ENCODE measurements around the gene TMEM167B. TPM values are rescaled to one million over a fixed set of nuclear protein-coding genes. Genes with fewer than 3 reads are reported as not detected.

The TMEM167B gene
- total and polyA plus RNA-seq, 2 of the 8 experiments (the other 6 are each of a cell fraction or from before 2014, with no cell fraction given): 3.6 to 14.8 TPM

DNA sequence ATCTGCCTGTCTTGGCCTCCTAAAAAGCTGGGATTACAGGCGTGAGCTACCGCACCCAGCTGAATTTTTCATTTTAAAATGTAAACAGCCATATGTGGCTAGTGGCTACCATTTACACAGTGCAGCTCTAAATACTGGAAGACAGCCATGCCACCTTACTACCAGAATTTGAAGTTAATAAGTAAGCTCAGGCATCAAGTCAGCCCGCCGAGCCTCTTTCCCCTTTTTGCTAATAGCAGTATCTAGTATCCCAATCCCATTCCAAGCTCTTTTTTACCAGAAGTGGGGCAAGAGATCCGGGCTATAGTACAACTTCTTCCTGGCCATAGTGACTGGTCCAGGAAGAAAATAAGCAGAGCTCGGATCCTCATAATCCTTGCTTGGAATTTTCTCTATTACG is 29.9 kb upstream of the TMEM167B start:
- Histone ChIP-seq H3K9ac (replicated peaks in 1 of 4; ENCODE audit: extremely low read depth in 1 of 4, low read depth in 3 of 4, low read length in 3 of 4) (no peak overlapping the region), H2BK15ac (ENCODE audit: low read length) (no peak overlapping the region), H3K4ac (replicated peaks; ENCODE audit: insufficient read length, low read depth, low read length) (no peak overlapping the region), H4K20me1 (replicated peaks in 1 of 2; ENCODE audit: control insufficient read depth in 1 of 2, insufficient read depth in 2 of 2, low read length in 2 of 2) (no peaks in the 10 kb centered on the region), H4K5ac (ENCODE audit: insufficient read length, low read depth, low read length) (no peak overlapping the region), H3K14ac (ENCODE audit: insufficient read length) (no peak overlapping the region), H3K56ac (replicated peaks; ENCODE audit: insufficient read length, low read depth, low read length) (no peak overlapping the region), H3K36me3 (ENCODE audit: control insufficient read depth in 2 of 4, insufficient read depth in 4 of 4, low read length in 3 of 4) (peaks cover 0 to 18% (median 6%) of the 10 kb centered on the region in 4 experiments; a peak in 6 of 8 replicates), H3K9me3 (ENCODE audit: insufficient read depth in 2 of 2, low read depth in 1 of 2, low read length in 1 of 2) (no peaks in the 10 kb centered on the region), H3K27me3 (replicated peaks in 1 of 4; ENCODE audit: control insufficient read depth in 3 of 4, extremely low read depth in 1 of 4, insufficient read depth in 3 of 4, low read length in 3 of 4) (no peaks in the 10 kb centered on the region), H3K4me1 (replicated peaks in 1 of 4; ENCODE audit: control insufficient read depth in 3 of 4, insufficient read depth in 4 of 4, low read length in 3 of 4) (no peaks in the 10 kb centered on the region), H3K27ac (ENCODE audit: low read depth, low read length) (no peak overlapping the region), H2BK20ac (ENCODE audit: low read length) (no peak overlapping the region), H3K23ac (ENCODE audit: insufficient read length) (no peak overlapping the region), H2BK12ac (ENCODE audit: low read depth, low read length) (no peak overlapping the region), H2BK5ac (ENCODE audit: low read depth, low read length) (no peak overlapping the region), H4K91ac (replicated peaks; ENCODE audit: insufficient read length, low read length) (no peak overlapping the region), H3K4me2 (ENCODE audit: insufficient read depth in 1 of 2, low read depth in 2 of 2, low read length in 2 of 2) (no peak overlapping the region), H2BK120ac (replicated peaks; ENCODE audit: low read depth, low read length) (no peak overlapping the region), H2AK5ac (ENCODE audit: low read depth, low read length) (no peak overlapping the region), H3K23me2 (ENCODE audit: low read depth, low read length) (no peaks in the 10 kb centered on the region), H3K79me2 (ENCODE audit: control insufficient read depth in 1 of 2, insufficient read depth in 2 of 2, low read length in 2 of 2) (no peaks in the 10 kb centered on the region), H3K79me1 (ENCODE audit: low read depth, low read length) (no peaks in the 10 kb centered on the region), H2AFZ (ENCODE audit: low read length) (no peak overlapping the region), H3K18ac (ENCODE audit: extremely low read depth, low read length) (no peak overlapping the region), H4K8ac (ENCODE audit: extremely low read depth, insufficient read depth, low read length) (no peak overlapping the region), H3K4me3 (ENCODE audit: extremely low read depth in 1 of 4, insufficient read depth in 2 of 4, low read depth in 3 of 4, low read length in 4 of 4) (no peak overlapping the region)
- 85% methylated on average over 7 of the region's 7 CpGs; no CpG with 5 or more reads in 1 of the 2 experiments for WGBS, 2 experiments (ENCODE audit: extremely low coverage in 1 of 2, insufficient coverage in 1 of 2, insufficient read length in 1 of 2, insufficient replicate concordance in 2 of 2, low coverage in 1 of 2, low lambda C conversion rate in 2 of 2, missing lambda C conversion rate in 1 of 2)
- POLR2A ChIA-PET (ENCODE audit: partially characterized antibody): interaction anchor here (0.8 to 1.7 kb wide), 6 partner anchors 9 to 44 kb away, joined by 3 to 9 read pairs (median 5); partner anchors contain the start of gene TMEM167B
- CTCF ChIA-PET (ENCODE audit: partially characterized antibody): interaction anchor here (0.6 to 0.8 kb wide), 3 partner anchors 11 to 439 kb away, joined by 3 read pairs; no protein-coding TSS in a partner anchor
- DNase-seq (ENCODE audit: low read depth in 1 of 2, low spot score in 2 of 2) (no peak), FAIRE-seq (no peak)
- TF ChIP-seq BCL11A (IDR thresholded peaks at IDR 0.05; ENCODE audit: low read depth in 2 of 2, low read length in 2 of 2): no peak
- no peak for TF ChIP-seq YY1 (IDR thresholded peaks at IDR 0.05; ENCODE audit: low read depth, low read length)

Measured in H1 (cell line).